Fibroblast of skin of abdomen (primary cell): ENCODE results near the gene SESTD1.

Experiments used
- DNase-seq: peaks from one replicate; pipeline ENCODE4 v3.0.0-alpha.2; 2013

The SESTD1 gene

GRCh38 chr2:179184610-179185009 lies 80.0 kb downstream of the SESTD1 start:
- no peak for DNase-seq

DNA sequence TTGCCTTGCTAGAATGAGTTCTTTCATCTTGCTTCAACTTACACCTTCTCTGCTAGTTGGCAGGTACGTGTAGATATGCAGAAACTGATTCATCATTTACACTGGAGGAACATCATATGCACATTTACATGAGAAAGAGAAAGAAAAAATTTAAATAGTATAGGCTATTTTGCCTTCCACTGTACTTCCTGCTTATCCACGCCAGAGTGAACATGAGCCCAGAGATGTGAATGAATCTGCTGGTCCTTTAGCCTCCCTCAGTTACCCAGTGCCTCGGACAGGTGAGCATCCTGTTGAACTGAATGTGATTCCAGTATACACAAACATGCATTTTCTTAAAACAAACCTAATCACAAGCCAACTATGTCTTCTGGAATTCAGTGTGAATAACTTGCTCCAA lies 83.6 kb downstream of the SESTD1 start:
- DNase-seq = no peak

DNA sequence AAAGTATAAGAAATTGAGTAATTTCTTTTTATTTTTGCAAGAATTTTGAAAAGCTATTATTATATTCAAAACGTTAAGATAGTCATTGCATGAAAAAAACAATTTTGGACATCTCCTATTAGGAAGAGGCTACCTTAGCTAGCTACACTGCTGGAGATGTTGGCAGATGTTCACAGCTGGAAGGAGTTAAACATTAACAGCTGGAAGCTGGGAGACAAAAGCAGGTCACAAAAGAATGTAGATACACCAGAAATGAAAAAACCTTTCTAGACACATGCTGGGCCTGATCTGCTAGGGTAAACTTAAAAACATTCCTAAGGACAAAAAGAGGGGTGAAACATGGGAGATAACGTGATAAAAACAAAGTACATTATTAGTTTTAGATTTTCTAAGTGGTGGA lies 84.4 kb downstream of the SESTD1 start:
- DNase-seq = no peak

DNA sequence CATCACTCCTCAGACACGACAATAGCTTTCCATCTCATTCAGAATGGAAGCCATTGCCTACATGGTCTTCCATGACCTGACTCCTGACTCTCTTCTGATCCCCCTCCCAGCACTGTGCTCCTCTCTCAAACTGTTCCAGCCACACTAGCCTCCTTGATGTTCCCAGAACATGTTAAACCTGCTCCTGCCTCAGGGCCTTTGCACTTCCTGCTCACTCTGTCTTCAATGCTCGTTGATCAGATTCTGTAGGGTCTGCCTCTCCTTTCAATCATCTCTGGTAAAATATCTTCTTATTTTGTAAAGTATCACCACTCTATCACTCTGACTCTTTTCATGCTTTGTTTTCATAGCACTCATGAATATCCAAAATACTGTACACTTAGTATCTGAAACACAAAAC lies 84.9 kb downstream of the SESTD1 start:
- DNase-seq = no peak

DNA sequence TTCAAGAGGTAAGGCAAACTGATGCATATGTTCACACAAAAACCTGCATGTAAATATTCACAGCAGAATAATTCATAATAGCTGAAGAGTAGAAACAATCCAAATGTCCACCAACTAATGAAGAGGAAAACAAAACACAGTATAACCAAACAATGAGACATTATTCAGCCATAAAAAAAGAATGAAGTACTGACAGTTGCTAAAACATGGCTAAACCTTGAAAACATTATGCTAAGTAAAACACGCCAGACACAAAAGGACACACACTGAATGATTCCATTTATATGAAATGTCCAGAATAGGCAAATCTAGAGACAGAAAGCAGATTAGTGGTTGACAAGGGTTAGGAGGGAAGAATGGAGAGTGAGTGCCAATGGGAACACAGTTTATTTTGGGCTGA lies 86.9 kb downstream of the SESTD1 start:
- no peak for DNase-seq

DNA sequence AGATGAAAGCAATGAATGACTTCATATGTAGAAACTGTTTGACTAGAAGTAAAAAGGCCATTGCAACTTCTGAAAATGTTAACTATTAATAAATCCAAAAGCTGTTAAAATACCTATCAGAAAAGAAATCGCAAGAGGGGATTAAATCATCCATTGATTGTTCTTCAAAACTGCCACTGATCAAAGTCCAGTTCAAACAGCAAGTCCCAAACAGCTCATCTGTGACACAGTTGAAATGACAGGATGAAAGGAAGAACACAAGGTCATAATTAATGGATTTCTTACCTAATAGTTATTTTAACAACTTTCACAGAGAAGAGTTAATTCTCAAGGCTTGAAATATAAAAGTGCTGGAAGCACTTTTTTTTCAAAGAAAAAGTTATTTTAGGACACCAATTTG lies 90.4 kb downstream of the SESTD1 start:
- no peak for DNase-seq

GRCh38 chr2:179172894-179173293 lies 91.7 kb downstream of the SESTD1 start:
- no peak for DNase-seq

GRCh38 chr2:179171371-179171770 lies 93.3 kb downstream of the SESTD1 start:
- DNase-seq = no peak

GRCh38 chr2:179170901-179171300 lies 93.7 kb downstream of the SESTD1 start:
- no peak for DNase-seq

DNA sequence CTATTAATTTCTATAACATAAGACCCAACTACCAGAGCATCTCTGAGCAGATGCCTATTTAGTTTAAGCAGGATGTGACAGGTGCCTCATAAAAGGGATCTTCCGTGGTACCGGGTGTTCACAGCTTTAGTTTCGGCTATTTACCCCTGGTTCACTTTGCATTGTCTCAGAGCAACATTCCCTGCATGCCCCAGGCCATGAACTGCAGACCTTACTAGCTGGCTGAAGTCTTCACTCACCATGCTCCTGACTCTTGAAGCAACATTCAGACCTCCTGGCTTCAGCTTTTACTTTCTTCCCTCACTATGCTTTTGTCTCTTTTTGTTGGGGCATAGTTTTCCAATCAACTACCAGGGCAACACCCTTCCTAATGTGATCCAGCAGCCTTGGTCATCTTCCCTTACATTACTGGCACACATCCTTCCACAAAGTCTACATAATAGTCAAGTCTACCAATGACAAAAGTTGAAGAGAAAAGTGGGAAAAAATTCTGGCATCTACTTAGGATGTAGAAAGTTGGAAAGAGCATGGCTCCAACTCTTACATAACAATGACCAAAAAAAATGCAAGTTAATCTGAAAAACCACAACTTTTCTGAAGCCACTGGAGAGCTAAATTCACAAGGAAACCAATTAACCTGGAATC lies 99.2 kb downstream of the SESTD1 start:
- DNase-seq = no peak

DNA sequence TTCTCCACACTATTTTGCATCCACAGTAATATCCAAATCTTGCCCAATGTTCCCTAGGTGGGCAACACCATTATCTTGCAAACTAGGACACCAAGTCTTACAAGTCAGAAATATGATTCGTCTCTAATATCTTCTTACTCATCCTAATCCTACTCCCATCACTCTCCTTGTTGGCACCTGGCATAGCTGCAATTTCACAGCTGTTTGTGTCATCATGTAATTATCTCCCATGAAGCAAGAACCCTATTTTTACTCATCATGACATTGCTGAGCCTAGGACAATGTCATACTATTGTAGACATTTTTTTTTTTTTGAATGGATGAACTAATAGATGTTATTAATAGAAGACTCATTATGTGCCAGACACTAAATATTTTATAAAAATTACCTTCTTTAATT lies 123.4 kb downstream of the SESTD1 start:
- DNase-seq = no peak

DNA sequence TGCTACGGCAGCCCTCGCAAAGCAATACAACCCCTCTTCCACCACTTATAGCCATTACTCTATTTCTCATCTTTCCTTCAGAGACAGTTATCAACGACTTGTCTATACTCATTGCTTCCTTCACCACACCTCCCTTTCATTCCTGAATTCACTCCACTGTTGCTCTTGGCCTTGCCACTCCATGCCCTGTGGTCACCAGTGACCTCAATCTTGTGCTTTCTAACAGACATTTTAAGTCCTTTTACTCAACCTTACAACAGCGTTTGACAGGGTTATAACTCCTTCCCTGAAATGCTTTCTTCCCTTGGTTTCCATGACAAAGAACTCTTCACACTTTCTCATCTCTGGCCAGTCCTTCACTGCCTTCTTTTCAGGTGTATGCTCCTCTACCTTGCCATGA lies 124.1 kb downstream of the SESTD1 start:
- DNase-seq = no peak

- no peak for DNase-seq
These were observed 125.1 kb downstream of the SESTD1 start for GRCh38 chr2:179139506-179139905.

- no peak for DNase-seq
These were observed 127.4 kb downstream of the SESTD1 start for GRCh38 chr2:179137200-179137759.

GRCh38 chr2:179133016-179133415 lies 131.6 kb downstream of the SESTD1 start:
- DNase-seq = no peak

GRCh38 chr2:179132076-179132475 lies 132.6 kb downstream of the SESTD1 start:
- DNase-seq = peak; percentile 2

- DNase-seq = no peak
These were observed 134.1 kb downstream of the SESTD1 start for GRCh38 chr2:179130560-179130959.

DNA sequence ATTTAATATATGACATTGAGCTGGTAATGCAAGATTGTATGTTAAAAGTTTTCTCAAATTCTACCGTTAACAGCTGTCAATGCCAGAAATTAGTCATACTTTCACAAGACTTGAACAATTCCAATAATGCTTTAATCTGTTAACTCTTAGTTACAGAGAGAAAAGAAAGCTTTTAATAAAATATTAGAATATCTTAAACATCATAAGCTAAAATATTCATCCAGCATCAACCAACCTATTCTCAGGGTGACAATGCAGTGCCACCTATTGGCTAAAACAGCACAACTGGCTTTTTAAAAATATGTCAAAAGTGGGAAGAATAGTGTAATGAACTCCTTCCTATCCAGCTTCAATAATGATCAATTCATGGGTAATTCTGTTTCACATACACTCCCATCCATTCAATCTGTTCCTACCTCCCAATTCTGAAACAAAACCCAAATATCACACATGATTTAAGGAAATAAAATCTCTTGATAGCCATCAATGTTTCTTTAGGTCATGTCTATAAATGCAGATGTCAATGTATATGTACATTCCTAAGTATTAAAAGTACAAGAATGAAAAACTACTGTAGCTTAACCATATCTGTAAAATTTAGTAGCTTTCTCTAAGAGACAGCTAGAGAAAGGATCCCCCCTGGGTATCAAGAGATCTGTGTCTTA lies 134.9 kb downstream of the SESTD1 start:
- DNase-seq = no peak

- DNase-seq = no peak
These were observed 139.2 kb downstream of the SESTD1 start for GRCh38 chr2:179125404-179125803.

- DNase-seq = no peak
These were observed 140.3 kb downstream of the SESTD1 start for GRCh38 chr2:179124282-179124681.

DNA sequence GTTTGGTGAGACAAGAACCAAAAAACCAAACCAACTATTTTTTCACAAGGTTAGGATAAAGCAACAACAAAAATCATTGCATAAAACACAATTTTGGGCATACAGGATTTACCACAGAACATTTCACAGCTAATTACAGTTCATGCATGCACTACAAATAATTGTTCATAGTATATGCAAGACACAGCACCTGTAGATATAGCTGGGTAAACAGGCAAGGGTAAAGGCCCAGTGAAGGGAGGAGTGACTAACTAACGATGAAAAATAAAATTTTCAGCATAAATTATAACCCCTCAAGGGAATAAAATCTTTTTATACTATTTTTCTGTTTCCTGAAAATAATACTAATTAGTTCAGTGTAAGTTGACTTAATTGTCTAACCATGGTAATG lies 141.4 kb downstream of the SESTD1 start:
- no peak for DNase-seq

- DNase-seq = peak; percentile 3
These were observed 156.9 kb downstream of the SESTD1 start for GRCh38 chr2:179107737-179108136.

DNA sequence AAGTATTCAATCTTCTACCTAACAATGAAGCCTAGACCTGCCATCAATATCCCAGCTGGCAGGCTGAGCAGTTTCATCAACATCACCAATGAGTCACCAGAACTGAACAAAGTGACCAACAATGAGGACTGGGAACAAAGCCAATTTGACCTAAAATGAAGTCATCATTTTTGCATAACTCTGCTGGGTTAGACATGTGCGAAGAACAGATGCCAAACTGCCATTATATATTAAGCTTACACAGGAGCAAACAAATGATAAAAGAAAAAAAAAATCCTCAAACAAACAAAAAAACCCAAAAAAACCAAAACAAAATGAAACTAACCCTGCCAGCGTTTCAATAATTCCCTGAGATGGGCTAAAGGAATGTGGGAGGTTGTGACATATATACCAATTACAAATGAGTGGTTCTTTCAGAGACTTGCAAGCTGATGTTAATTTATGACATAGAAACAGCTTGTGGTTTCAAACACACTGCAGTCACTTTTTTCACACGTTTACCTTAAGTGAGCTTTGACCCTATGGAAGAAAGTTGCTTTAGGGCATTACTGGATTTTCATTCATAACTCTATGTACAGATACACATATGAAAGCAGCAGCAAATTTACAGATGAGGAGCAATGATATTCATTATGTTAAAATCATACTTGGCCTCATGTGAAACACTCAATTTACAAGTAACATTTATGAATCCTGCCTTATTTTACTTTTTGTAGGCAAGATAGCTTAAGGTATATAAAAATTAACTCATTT lies 157.8 kb downstream of the SESTD1 start:
- peak; percentile 90 for DNase-seq

DNA sequence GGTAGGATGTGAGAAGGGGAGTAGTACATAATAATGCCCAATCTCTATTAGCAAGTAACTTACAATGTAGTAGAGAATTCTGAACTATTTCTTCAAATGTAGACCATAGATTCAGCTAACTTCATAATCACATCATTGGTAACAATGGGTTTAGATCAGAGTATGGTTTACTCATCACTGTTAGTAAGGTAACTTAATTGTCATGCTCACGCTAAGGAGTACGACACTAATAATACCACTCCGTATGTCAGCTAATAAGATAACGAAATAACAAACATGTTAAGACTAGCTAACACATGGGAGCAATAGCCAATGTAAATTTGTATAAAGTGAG lies 158.3 kb downstream of the SESTD1 start:
- no peak for DNase-seq
